SW 1271 (cell line): ENCODE results near the gene RC3H2.
"Not testable (repeated sequence)": the region's sequence is repeated elsewhere in the genome, so short reads cannot be mapped to it uniquely, and the experiment has no call there.

Experiments used
- DNase-seq, 2 experiments: peaks; one replicate each; lab custom pipeline; 2025; lab: John Stamatoyannopoulos, UW

RC3H2 gene

DNA sequence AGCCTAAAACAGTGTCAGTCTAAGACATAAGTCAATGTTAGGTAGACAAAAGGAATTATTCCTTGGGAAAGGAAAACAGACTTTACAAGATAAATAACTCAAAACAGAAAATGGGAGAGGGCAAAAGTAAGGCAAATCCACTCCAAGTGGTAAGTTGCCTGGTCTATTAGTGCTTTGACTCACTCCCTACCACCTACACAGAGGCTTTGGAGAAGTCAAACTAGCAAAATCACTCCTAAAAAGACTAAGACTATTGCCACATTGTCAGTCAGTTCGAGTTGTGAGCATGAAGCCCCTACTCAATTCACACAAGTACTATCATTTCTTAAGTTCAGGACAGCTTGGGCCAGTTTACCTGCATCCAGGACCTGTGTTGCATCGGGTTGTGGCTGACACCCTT, 13.2 kb upstream of the RC3H2 start:
- DNase-seq: no peak

DNA sequence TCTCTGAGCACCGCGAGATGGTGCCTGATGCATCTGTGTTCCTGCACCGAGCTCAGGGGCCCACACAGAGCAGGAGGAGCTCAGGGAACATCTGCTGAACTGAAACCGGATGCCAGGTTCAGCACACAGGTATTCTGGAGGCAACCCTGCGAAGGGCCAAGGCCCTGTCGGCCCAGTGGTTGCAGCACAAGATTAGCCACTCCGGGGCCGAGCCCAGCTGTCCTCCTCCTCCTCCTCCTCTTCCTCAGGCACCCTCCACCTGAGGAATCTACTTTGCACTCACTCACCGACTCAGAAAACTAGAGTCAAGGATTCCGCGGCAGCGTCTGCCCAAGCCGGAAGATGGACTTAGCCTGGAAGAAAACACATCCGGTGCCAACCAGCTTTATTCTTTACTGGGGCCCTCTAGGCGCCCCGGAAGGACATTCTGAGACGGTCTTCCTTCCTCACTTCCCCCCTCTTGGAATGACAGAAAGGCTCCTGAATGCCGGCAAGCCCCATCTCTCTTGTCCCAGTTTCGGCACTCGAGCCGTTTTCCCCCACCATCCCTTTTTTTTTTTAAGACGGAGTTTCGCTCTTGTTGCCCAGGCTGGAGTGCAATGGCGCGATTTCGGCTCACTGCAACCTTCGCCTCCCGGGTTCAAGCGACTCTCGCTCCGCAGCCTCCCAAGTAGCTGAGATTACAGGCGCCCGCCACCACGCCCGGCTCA, 8.0 kb upstream of the RC3H2 start, which contains the start of gene ZBTB6:
Gene ZBTB6, minus strand, starts transcription at position 360 of the 710 bp plus-strand sequence. CDS start 1,251 bp downstream, outside the sequence.
- DNase-seq: peak; percentile 63 to 94

DNA sequence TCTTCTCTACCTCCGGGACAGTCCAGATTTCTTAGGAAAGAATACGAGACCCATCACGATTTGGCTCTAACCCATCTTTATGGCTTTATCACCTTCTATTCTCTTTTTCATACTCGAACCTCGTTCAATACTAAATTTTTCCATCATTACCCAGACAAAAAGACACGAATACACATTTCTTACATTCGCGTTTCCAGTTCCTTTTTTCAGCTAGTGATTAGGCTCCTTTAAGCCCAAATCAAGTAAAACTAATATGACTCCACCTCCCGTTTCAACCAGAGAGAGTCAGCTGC, 7.5 kb upstream of the RC3H2 start:
- no peak for DNase-seq

DNA sequence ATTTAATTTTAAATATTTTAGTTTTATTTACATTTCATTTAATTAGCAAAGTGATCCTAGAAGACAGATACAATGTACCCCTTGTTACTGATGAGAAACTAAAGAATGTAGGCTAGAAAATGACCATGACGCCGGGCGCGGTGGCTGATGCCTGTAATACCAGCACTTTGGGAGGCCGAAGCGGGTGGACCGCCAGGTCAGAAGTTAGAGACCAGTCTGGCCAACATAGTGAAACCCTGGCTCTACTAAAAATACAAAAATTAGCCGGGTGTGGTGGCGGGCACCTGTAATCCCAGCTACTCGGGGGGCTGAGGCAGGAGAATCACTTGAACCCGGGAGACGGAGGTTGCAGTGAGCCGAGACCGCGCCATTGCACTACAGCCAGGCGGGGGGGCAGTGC, 963 bp upstream of the RC3H2 start:
- DNase-seq: not testable (repeated sequence)

DNA sequence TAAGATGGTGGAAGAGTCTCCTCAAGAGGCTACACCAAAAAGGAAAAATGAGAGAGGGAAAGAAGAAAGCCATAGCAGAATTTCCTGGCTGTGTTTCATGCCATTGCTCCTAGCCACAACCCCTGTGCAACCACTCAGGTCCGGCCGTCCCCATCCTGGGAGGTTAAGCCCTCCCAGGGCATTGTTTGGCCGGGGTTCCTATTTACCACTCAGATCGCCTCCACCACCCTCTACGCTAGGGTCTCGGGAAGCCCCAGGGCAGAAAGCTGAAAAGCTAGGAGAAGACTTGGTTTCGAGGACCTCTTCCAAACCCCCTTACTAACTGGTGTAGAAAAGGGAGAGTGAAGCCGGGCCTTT, 715 bp downstream of the RC3H2 start:
- peak; percentile 32 to 68 for DNase-seq

DNA sequence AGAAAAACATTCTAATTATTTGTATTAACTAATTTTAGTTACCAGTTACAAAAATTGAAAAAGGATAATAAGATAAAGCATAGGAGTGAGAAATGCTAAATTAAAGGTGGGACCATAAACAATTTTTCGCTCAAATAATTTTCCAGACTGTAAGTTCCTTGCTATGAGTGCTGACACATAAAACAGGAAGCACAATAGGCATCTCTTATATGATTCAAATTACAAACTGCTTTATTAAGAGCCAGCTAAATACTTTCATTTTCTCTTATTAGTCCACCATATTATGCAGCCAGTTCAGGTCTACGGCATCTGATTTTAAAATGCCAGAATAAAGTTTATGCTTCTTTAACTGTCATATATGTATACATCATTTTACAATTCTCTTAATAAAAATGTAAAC, 4.4 kb downstream of the RC3H2 start:
- no peak for DNase-seq

DNA sequence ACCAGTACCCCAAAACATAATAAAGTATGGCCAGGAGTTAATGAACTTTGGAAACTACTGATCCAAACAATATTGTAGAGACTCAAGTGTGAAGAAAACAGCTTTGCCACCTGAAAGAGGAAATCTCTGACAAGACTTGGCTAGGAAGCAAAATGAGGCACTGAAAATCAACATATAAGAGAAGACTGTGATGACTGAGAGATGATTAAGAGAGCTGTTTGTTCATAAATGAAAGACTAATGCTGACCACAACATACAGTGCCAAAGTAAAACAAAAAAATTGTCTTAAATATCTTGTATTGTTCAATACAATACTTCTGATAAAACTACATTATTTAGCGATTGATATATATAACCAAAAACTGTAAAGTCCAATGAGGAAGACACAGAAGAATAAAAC, 7.2 kb downstream of the RC3H2 start:
- DNase-seq: no peak

DNA sequence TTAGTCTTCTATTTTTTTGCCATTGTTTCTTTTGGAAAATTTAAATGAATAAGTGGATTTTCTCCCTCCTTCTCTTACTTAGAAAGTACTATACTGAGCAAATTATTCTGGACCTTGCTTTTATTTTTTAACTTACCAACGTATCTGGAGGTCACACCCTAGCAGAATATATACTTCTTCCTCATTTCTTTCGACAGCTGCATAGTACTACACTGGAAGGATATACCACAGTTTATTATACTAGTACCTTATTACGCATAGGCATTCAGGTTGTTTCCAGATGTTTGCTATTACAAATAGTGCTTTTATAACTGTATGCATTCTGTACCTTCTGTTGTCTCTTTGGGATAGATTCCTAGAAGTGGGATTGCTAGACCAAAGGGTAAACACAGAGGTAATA, 16.7 kb downstream of the RC3H2 start:
- DNase-seq: no peak

DNA sequence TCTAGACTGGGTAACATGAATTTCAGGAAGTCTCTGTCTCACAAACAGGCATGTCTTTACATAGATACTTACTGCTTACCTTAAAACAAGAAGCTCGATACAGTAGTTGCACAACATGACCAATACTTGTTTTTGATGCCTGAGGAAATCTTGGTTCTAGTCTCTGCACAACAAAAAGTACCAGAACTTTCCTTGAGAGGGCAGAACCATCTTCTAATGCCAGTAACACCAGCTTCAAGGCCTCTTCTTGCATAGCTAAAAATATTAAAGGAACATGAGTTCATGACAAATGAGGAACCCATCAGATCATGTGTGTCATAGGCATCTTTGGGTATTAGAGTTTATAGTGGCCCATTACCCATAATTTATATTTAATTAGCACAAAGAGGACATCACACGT, 22.0 kb downstream of the RC3H2 start:
- DNase-seq: no peak

DNA sequence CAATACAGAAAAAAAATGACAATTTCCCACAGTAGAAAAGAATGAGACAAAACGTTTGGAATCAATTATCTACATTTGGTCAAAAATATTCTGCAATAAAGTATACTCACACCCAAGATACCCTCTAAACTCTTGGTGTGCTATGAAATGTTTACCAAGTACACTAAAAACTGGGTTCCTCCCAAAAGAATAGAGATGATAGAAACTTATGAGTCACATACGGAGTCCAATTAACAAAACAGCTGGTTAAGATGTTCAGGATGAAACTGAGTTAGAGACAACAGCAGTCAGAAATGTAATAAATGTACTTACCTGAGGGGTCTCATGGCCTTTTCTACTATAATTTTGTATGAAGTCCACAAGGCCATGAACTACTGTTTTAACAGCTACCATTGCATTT, 25.7 kb downstream of the RC3H2 start:
- DNase-seq: no peak

DNA sequence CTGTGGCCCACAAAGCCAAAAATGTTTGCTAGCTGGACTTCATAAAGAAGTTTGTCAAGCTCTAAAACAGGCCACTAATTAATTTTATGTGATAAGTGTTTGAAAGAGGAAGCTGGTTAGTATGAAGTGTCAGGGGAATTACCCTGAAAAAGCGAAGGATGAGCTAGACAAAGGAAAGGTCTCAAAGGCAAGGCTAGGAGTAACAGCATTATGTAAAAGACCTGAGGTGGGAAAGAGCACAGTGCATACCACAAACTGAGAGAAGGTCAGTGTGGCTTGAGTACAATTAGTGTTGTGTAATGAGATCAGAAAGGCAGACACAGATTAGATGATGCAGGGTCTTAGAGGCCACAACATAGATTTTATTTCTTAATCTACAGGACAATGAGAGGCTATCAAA, 29.6 kb downstream of the RC3H2 start:
- no peak for DNase-seq

DNA sequence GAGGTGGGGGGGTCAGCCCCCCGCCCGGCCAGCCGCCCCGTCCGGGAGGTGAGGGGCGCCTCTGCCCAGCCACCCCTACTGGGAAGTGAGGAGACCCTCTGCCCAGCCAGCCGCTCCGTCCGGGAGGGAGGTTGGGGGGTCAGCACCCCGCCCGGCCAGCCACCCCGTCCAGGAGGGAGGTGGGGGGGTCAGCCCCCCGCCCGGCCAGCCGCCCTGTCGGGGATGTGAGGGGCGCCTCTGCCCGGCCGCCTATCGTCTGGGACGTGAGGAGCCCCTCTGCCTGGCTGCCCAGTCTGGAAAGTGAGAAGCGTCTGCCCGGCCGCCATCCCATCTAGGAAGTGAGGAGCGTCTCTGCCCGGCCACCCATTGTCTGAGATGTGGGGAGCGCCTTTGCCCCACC, 37.9 kb downstream of the RC3H2 start:
- DNase-seq: not testable (repeated sequence)

DNA sequence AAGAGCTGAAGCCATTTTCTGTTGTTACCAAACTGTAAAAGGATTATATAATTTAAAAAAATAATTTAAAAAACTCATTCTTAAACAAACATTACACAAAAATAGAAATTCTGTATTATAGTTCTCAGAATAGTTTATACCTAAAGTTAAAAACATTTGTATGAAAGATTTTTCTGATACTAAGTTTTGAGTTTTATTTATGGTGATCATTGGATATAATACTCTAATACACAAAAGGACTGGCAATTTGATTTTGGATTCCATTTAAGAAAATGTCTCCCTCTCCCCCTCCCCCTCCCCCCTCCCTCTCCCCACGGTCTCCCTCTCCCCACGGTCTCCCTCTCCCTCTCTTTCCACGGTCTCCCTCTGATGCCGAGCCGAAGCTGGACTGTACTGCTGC, 39.1 kb downstream of the RC3H2 start:
- no peak for DNase-seq

DNA sequence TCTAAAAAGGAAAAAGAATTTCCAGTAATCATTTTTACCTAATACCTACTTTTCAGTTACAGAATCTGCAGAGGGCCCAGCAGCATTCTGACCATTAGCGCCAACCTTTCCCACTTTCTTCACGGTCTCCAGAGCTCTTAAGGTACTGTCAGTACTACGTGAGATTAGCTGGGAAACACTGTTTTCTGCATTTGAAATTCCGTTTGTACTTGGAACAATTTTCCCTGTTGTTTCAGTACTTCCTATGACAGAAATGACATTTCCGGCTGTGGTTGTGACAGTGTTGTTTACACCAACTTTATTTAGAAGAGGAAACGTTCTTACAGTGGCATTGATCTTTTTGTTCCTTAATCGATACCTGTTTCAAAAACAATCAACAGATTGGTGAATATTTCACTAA, 39.9 kb downstream of the RC3H2 start:
- DNase-seq: no peak

DNA sequence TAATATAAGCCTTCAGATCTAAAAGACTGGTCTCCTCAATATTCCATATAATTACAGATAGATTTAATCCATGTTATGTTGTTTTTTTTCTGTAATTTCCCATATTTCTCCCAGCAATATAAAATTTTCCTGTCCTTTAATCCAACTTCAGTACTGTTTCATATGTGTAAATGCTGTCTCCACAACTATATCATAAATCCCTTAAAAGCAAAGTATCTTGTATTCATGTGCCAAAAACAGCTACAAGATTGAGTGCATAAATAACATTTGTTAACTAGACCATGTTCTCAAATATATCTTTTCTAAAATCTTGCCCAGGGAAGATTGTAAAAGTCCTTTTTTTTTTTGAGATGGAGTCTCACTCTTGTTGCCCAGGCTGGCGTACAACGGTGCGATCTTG, 41.8 kb downstream of the RC3H2 start:
- no peak for DNase-seq

DNA sequence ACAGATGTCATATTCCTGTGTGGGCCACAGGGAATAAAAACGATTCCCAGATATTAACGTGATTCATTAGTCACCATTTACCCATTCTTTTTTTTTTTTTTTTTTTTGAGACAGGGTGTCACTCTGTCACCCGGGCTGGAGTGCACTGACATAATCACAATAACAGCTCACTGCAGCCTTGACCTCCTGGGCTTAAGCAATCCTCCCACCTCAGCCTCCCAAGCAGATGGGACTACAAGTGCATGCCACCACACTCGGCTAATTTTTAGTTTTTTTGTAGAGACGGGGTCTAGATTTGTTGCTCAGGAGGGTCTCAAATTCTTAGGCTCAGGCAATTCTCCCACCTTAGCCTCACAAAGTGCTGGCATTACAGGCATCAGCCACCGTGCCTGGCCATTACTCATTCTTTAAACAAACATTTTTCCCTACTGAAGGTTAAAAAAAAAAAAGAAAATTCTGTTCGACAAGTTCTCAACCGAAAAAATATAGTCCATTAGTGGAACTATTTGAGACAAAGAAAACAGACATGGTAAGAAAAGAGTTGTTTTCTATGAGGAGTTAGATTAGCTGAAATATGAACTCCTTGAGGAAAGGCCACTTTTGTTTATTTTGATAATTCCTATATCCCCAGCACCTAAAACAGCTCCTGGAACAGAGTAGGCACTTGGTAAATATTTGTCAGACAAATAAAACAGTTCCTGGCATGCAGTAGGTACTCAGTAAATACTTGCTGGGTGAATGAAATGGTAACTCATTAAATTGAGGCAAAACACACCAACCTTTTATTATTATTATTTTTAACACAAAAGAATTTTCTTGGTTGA, 44.6 kb downstream of the RC3H2 start:
- DNase-seq: no peak

DNA sequence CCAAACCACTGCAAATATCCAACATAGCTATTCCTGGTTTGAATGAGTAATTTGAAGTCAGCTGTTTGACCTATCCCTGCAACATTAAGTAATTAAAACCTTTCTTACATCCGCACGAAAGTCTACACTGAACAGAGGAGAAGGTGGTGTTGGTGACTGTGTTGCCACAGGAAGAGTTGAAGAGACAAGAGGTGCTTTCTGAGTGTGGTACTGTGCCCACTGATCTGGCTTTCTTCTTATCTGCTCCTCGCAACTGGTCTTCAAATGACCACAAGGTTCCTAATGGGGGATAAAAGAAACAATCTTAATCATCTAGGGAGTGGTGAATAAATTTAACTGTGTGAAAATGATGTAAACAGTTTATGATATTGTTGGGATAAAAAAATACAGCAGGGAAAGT, 47.3 kb downstream of the RC3H2 start:
- DNase-seq: no peak

DNA sequence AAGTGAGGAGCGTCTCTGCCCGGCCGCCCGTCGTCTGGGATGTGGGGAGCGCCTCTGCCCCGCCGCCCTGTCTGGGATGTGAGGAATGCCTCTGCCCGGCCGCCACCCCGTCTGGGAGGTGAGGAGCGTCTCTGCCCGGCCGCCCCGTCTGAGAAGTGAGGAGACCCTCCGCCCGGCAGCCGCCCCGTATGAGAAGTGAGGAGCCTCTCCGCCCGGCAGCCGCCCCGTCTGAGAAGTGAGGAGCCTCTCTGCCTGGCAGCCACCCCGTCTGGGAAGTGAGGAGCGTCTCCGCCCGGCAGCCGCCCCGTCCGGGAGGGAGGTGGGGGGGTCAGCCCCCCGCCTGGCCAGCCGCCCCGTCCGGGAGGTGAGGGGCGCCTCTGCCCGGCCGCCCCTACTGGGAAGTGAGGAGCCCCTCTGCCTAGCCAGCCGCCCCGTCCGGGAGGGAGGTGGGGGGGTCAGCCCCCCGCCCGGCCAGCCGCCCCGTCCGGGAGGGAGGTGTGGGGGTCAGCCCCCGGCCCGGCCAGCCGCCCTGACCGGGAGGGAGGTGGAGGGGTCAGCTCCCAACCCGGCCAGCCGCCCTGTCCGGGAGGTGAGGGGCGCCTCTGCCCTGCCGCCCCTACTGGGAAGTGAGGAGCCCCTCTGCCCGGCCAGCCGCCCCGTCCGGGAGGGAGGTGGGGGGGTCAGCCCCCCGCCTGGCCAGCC, 52.9 kb downstream of the RC3H2 start:
- DNase-seq: not testable (repeated sequence)

DNA sequence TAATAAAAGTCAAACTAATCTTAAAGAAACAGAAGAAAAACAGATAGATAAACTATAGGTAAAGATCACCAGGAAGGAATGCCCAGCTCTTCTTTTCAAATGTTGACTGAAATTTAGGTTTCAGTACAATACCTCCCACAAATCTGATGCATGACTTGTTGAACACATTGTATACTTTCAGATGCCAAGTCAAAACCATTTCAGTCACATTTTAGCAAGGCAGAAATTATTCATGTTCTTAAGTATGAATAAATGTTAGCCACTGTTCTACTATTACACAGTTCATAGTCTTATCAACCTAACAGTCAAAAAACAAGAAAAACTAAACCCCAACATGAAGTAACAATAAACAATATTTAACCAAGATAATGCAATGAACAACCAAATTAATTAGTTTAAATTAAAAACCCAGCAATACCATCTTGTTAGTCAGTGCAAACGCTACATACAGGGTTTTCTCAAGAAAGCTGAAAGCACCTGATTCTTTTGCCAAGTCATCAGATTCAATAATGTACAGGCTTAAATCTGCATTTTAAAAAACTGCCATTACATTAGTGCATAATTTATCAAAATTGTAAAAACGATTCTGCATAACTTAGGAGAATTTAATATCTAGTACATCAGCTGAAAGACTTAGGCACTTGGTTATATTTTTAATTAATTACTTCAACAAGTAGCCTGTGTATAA, 56.8 kb downstream of the RC3H2 start:
- no peak for DNase-seq

DNA sequence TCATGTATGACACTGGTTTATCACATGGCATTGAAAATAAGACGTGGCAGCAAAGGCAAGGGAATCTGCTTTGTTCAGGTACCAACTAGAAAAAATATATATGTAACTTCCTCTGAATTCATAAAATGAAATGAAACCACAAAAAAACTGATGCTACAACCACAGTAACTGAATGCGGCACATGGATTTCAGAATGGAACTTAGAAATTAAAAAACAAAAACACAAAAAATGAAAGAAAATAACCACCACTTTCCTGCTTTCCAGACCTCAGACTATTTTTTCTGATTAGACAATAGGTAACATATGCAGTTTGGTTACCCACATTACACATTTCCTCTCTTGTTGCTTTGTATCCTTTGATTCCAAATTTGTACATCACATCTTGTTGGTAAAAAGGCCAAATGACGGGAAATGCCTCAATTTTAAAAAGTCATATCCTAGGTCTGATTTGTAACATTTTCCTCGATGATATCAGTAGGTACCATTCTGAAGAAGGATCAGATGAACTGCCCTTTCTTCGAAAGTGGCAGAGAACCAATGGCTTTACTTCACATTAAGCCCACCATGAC, 58.7 kb downstream of the RC3H2 start:
- DNase-seq: no peak

DNA sequence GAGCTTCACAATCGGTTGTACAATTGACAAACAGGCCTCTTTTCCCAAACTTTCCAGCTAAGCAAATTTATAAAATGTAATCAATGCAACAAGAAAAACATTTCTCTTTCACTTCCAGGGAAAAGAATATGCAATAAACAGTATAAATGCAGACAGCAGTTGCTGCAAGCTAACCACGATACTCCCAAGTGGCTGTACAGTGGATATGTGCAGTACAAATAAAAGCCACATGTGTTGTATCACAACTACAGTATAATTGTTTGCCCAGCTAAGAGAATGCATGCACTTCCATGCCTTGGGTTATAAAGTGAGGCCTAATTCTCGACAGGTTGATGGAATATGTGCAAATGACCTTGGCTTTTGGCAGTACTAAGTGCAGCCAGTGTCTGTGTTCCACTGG, 60.0 kb downstream of the RC3H2 start:
- DNase-seq: no peak

DNA sequence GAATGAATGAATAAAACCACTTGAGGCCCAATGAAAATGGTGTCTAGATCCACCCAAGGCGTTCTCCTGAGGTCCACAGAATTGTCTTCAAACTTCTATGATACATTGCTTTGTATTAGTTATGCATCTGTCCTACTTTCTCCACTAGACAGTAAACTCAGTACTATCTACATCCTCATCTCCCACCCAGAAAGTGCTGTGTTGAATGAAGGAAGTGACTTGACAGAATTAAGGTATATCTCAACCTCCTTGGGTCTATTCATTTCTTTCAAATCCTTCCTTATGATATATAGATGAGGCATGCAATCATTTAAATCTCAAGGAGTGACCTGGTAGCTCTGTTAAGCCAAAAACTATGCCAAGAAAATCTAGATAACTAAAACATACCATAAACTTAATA, 61.0 kb downstream of the RC3H2 start:
- DNase-seq: no peak
